Gastroesophageal sphincter (tissue), 3 donors: ENCODE results near the gene AGER.

Experiments
- EP300 ChIP-seq: sonication (generic); formaldehyde crosslinking; IDR thresholded peaks from one replicate; pipeline ENCODE4 v1.6.1; 2017; ENCODE audit warnings: antibody characterized with exemption, mild to moderate bottlenecking
- POLR2A ChIP-seq, 2 donors: fragments of 450-650 bp; IDR thresholded peaks; one replicate each; pipeline ENCODE4 v1.6.1; 2017; ENCODE audit warnings: antibody characterized with exemption in 2 of 2, mild to moderate bottlenecking in 2 of 2, moderate library complexity in 1 of 2
- POLR2AphosphoS5 ChIP-seq: sonication (generic); formaldehyde crosslinking; IDR thresholded peaks from one replicate; pipeline ENCODE4 v1.6.1; 2017; ENCODE audit warnings: antibody characterized with exemption
- TF ChIP-seq, protein P1 (sequence below), 4 experiments: fragments of 200-600 bp in 2 of 4; fragments of 450-650 bp in 2 of 4; sonication (generic) in 1 of 4; IDR thresholded peaks; one replicate each; pipeline ENCODE4 v1.5.1; 2017 to 2019; ENCODE audit warnings: antibody characterized with exemption in 4 of 4, mild to moderate bottlenecking in 2 of 4, moderate library complexity in 2 of 4

DNA sequence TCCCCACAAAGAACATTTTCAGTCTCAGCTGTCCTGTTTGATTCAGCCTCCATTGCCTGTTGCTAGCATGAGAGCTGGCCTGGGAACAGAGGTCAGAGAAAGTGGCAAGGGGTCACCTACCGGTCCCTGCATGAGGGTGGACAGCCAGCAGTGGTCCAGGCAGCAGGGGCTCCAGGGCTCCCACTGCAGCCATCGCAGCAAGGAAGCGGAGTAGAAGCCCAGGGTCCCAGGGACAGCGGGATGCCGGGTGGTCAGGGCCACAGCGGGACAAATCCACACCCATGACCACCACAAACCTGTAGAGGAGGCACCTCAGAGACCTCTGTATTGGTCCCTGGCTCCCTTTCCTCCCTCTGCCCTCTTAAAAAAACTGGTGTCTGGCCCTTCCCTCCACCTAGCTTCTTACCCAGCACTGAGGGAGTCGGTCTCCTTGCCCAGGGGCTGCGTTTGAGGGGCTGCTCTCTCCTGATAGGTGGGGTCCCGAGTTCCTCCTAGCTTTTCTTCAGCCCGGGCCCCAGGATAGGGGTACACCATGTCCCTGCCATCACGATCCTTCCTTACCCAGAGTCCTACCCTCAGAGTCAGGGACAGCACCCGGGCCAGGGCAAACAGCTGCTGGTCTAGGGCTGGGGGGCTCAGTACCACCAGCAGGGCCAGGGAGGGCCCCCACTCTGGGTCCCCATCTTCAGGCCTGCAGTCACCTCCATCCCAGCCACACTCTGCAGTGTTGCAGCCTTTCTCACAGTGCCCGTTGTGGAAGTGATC lies 16.8 kb upstream of the AGER start:
- TF ChIP-seq, protein P1, sequence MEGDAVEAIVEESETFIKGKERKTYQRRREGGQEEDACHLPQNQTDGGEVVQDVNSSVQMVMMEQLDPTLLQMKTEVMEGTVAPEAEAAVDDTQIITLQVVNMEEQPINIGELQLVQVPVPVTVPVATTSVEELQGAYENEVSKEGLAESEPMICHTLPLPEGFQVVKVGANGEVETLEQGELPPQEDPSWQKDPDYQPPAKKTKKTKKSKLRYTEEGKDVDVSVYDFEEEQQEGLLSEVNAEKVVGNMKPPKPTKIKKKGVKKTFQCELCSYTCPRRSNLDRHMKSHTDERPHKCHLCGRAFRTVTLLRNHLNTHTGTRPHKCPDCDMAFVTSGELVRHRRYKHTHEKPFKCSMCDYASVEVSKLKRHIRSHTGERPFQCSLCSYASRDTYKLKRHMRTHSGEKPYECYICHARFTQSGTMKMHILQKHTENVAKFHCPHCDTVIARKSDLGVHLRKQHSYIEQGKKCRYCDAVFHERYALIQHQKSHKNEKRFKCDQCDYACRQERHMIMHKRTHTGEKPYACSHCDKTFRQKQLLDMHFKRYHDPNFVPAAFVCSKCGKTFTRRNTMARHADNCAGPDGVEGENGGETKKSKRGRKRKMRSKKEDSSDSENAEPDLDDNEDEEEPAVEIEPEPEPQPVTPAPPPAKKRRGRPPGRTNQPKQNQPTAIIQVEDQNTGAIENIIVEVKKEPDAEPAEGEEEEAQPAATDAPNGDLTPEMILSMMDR (IDR thresholded peaks at IDR 0.05): no peak
- TF ChIP-seq POLR2A (IDR thresholded peaks at IDR 0.05) (no peak), POLR2AphosphoS5 (no peak), EP300 (no peak)
